Measurements from ENCODE around the gene GRK3.
"Not testable (repeated sequence)": the region's sequence is repeated elsewhere in the genome, so short reads cannot be mapped to it uniquely, and the experiment has no call there.

GRK3 gene

DNA sequence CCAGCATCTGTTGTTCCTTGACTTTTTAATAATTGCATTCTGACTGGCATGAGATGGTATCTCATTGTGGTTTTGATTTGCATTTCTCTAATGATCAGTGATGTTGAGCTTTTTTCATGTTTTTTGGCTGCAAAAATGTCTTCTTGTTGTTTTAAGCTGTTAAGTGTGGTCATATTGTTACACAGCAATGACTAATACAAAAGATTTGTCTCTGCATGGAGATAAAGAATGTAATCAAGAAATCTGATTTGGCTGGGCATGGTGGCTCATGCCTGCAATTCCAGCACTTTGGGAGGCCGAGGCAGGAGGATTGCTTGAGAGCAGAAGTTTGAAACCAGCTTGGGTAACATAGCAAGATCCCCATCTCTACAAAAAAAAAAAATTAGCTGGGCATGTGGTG lies 12.1 kb upstream of the GRK3 start:
- not testable (repeated sequence) for DNase-seq

DNA sequence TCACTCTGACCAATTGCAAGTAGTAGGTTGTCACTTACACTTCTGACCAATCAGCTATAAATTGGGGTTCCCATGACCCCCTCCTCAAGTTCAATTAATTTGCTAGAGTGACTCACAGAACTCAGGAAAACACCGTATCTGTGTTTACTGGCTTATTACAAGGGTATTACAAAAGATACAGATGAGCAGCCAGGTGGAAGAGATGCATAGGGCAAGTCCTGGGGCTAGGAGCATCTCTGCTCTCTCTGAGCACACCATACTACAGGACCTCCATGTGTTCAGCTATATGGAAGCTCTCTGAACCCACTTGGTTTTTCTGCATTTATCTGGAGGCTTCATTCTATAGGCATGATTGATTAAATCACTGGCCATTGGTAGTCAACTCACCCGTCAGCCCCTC lies 11.3 kb upstream of the GRK3 start:
- no peak for DNase-seq

DNA sequence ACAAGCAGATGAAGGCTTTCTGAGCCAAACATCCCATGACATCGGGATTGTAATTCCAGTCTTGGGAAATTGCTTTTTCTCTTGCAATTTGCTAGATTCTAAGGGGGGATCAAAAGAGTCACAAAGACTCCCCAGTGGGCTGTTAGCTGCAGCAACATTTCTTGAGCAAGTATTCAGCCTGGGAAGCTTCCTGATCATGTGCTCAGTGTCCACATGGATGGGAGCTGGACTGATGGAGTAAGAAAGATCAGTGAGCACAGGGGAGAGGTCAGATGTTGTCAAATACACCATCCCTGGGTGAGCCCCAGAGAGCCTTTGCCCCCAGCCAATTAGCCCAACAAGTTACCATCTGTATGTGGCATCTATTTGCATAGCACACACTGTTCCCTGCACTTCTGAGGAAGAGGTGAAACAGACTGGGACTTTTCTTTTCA lies 10.2 kb upstream of the GRK3 start:
- DNase-seq = no peak

DNA sequence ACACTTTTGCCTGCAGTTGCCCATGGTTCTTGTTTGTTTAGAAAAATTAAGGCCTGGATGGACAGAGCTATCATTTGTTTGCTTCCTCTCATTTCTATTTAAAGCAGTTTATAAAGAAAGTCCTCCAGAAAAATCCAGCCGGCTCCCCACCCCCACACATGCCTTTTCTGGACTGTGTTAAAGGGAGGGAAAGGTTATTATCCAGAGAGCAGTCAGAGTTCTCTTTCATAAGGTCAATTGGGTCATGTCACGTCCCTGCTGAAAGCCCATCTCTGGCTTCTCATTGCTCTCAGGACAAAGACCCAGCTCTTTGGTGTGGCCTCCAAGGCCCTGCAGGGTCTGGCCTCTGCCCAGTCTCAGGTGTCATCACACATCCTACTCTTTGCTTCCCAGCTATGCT lies 9.8 kb upstream of the GRK3 start:
- DNase-seq = no peak

DNA sequence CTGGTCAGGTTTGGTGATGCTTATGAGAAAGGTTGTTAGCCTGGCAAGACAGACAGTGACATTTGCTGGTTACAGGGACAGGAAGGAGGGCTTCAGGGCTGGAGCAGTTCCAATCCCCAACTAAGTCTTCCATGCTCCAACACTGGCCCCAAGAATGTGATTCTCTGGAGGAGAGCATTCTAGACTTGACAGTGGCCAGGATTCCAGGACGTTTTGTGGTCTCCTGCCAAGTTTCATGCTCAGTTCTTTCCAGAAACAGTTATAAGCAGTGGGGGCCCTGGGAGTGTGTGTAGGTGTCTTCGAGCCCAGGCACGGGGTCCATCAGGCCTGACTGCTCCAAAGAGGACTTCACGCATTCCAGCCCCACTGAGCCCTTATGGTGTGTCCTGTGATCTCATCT lies 8.9 kb upstream of the GRK3 start:
- no peak for DNase-seq

DNA sequence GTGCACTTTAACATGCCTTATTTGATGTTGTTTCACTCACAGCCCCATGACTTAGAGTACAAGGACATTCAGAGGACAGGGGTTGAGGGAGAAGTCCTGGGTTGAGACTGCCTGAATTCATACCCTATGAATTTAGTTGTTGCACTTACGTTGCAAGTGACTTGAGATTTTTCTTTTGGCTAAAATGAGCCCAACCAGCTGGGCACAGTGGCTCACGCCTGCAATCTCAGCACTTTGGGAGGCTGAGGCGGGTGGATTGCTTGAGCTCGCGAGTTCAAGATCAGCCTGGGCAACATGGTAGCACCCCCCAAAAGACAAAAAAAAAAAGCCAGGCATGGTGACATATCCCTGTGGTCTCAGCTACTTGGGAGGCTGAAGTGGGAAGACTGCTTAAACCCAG lies 7.3 kb upstream of the GRK3 start:
- DNase-seq = no peak

DNA sequence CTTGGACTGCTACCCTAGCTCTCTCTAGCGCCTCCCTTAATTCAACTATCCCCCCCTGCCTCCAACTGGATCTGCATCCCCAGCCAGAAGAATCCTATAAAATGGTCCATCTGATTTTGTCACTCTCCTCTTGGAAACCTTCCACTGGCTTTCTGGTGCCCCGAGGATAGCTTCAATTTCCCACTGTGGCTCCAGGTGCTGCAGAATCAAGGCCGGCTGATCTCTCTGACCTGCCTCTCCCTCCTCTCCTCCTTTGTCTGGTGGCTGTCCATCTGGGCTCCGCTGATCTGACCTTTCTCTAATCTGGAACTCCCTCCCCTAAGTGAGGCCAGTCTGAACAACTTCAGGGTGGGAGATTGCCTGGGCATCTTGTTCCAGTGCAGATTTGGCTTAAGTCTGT lies 6.1 kb upstream of the GRK3 start:
- no peak for DNase-seq

DNA sequence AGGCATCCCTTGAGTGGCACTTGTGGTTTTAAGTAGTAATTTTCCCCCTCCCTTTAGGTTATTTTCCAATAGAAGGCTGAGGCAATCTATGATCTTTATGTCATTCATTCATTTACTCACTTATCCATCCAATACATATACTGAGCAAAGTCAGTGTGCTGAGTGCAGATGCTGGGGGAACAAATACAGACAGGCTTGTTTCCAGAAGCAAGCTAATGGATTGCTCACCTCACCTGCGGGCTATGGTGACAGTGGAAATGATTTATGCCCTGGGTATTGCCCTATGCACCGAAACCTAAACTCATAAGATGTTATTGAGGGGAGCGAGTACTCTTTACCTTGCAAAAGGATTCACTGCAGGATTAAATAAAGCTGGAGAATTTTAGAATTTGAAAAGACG lies 4.6 kb upstream of the GRK3 start:
- DNase-seq = not testable (repeated sequence)

DNA sequence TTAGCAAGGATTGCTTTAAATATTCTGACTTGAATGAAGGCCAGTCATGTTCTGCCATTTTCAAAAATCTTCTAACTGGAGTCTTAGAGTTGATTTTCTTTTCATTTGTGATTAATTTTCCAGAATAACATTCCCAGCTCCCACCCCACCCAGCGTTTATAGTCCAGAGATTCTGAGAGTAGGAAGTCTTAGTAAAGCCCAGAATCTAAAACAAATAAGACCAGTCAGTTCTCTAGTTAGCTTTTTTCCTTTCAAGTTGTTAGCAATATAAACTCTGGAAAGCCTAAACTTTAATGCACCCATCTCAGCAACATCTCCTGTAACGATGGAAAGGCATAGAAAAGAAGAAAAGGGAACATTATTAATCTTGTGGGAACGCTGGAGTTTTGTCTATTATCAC lies 3.3 kb upstream of the GRK3 start:
- not testable (repeated sequence) for DNase-seq

DNA sequence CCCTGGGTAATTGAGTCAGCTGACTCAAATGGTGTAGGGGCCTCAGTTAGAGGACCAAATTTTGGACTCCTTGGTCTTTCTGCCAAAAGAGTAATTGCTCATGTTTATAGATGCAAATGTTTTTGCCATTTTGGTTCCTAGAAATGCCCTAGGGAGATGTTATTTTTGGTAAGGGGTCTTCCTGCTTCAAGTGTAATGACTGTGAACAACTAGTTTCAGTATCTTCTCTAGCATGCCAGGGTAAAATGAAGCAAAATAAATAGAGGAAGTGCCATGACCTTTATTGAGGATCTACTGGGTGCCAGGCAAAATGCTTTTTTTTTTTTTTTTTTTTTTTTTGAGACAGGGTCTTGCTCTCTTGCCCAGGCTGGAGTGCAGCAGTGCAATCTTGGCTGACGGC lies 2.5 kb upstream of the GRK3 start:
- DNase-seq = not testable (repeated sequence)

DNA sequence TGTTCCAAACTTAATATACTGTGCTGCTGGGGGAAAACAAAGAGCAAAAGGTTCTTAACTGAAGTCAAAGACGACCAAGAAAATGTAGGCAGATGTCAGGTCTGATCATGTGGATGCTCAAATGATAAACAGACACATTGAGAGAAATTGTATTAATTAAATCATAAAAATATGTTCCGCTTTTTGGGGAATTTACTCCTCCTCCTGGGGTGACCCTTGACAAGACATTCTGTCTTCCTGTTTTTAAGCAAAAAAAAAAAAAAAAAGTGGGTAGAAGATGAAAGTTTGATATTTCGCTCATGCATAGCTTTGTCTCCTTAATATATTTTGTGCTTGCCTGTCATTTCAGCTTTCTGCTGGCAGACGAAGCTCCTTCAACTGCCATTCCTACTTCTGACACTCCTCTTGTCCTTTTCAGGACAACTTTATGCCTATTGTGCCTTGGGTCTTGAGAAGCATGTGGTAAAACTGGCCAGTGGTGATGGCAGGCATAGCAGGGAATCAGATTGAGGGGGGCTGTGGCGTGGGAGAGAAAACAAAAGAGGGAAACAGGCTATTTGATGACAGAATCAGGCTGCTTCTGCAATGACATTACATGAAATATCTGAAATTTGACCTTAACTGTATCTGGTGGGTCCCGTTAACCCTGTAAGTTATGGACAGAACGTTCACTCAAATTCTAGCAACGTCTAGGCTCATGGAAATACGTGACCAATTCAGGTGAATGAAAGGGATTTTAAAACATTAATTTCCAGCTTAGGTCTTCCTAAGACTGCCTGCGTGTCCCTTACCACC lies 1.3 kb upstream of the GRK3 start:
- not testable (repeated sequence) for DNase-seq

DNA sequence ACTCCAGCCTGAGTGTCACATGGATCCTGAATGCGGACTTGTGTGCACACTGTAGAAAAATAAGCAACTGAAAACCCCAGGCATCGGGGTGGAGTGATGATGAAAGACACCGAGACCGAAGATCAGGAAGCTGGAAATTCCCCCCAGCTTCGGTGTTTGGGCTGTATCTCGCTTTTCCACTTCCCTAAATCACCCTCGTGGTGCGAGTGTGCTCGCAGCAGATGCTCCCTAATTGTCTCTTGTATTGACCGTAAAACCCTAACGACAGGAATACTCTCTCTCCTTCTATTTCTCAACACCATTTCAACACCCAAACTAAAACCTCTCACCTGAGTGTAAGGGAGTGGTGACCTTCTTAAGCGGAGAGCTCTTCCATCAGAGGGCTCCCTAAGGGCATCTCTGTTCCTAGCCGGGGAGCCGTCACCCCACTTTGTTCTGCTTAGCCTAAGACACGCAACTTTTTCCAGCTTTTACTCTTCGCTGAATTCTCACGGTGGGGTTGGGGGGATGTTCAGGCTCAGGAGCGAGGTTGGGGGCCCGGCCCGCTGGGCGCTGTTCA lies 635 bp upstream of the GRK3 start:
- DNase-seq = no peak

DNA sequence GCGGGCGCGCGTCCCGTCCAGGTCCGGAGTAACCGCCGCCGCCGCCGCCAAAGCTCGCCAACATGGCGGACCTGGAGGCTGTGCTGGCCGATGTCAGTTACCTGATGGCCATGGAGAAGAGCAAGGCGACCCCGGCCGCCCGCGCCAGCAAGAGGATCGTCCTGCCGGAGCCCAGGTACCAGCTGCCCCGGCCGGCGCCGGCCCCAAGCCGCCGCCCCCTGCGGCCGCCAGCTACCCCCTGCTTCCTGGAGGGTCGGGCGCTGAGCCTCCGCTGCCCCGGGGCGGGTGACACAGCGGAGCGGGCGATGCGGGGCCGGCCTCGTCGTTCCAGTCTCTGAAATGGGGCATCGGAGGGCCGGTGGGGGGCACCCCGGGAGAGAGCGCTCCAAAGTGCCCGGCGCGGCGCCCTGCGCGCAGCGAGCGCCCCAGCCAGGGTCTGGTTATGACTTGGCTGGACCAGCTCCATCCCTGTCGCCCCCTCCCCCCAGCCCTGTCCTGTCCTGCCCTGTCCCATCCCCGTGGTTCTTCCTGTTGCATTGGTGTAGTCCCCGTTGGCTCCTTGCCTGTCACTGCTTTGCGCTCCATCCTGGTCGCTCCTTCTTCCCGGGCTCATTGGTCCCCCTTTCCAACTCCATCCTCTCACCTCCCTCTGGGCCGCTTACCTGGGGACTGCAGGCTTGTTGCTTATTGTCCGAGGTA lies 653 bp downstream of the GRK3 start:
- no peak for DNase-seq

DNA sequence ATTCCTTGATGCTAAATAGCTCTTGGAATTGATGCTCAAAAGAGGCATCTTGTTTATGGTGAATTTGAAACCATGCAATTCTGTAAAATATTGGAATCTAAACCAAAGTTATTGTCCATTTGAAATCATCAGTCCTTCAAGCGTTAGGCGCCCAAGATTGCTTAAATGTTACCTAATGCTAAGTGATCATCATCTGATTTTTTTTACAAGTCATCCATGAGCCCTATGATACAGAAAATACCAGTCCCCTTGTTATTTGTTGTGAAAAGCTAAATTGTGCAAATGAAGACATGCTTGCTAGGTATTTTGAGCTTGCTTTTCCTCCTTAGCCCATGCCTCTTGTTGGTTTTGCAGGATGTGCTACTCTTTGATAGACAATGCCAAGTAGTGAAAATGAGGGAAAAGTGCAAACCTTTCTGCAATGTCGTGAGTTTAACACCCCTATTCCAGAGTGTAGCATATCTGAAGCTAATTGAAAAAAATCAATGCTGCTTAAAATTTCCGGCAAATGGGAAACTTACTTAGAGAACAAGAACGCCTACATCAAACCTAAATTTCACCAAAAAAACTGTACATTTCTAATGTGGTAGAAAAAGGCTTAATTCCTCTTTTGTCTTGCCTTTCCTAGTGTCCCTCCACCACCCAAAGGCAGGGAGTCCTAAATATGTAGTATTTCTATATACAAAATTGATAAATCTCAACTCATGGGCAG lies 1.9 kb downstream of the GRK3 start:
- no peak for DNase-seq

DNA sequence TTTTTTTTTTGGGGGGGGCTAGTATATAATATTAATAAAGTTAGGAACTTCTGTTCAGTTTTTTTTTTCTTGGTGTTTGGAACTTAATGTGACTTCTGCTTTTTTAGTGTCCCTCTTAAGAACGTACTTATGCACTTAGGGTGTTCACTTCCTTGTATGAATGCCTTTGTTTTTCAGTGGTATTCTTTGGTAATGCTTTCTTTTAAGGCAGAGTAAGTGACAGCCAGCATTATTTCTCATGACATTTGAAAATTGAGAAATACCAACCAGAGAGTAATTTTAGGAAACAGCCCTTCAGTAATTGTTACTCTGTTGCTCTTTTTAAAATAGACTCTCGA lies 2.4 kb downstream of the GRK3 start:
- DNase-seq = no peak

DNA sequence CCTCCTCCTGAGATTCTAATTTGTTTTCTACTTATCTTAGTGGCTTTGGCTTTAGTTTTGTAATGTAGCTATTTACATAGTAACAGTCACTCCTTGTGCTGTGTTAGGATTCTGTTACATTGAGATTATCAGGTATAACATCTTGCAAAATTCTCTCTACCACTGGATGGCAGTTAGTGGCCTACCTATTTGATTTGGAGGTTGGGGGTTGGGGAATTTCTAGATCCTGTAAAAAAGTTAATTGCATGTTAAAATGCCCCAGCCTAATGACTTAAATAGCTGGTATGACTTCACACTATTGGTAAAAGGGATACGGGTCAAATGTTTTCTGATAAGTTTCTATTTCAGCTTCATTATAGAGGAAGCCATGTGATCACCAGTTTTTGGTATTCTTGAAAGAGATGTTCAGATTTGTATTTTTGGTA lies 2.8 kb downstream of the GRK3 start:
- no peak for DNase-seq

DNA sequence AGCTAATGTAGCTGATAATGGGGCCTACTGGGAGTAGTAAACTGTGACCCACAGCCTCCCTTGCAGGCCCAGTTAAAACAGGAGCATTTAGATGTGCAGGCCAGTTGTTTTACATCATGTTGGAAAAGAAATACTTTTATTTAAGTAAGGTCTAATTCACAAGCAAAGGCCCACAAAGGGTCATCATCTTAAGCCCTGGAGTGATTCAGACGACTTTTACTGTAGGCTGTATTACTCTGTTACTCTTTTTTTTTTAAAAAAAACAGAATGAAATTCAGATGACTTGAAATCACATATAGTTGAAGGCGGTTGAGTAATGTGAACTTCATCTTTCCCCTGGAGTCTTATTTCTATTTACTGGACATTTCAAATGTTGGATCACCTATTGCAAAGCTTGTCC lies 3.6 kb downstream of the GRK3 start:
- DNase-seq = not testable (repeated sequence)

DNA sequence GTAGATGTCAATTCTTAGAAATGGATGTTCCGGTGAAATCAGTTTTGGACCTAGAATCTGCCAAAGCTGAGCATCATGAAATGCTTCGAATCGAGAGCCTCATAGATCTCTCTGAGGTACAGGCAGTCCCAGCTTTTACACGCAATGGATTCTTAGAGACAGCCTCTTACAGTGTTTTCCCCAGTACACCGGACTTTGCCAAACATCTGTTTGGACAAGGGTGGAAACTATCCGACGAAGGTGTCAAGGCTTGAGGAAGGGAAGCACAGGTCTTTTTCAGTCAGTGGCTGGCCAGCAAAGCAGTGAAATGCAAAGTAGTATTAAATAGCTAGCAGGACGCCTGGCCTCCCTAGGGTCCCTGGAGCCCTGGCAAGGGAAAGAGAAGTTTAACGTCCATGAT lies 4.9 kb downstream of the GRK3 start:
- DNase-seq = no peak

DNA sequence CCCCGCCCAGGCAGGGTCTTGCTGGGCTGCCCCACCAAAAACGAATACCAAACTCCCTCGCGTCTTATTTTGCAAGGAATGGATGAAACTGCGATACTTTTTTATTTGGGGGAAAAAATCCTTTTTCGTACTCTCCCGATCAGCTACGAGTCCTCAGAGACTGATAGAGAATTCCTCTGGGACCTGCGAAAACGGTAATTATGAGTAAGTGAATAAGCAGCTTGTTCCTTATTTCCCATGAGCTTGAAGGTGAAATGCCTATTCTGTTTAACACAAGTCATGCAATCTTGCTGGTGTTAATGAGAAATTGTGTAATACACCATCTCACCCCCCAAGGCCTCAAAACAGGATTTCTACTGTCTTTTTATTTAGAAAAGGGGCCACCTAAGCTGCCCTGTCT lies 5.5 kb downstream of the GRK3 start:
- no peak for DNase-seq

DNA sequence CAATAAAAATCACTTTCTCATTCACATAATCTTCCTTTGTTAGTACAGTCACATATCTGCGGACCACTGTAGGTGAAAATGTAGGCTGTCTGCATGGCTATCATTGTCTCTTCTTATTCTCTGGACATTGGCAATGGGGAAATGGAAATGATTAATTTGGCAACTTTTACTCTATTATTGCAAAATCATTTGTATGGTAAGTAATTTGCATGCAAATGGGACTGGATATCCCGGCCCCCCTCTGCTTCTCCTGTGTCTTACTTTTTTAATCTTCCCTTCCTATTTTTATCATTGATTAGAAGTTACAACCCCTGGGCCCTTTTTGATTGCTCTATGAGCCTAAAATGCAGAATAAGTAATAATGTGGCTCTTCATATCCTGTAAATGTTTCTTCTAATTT lies 6.0 kb downstream of the GRK3 start:
- DNase-seq = no peak

DNA sequence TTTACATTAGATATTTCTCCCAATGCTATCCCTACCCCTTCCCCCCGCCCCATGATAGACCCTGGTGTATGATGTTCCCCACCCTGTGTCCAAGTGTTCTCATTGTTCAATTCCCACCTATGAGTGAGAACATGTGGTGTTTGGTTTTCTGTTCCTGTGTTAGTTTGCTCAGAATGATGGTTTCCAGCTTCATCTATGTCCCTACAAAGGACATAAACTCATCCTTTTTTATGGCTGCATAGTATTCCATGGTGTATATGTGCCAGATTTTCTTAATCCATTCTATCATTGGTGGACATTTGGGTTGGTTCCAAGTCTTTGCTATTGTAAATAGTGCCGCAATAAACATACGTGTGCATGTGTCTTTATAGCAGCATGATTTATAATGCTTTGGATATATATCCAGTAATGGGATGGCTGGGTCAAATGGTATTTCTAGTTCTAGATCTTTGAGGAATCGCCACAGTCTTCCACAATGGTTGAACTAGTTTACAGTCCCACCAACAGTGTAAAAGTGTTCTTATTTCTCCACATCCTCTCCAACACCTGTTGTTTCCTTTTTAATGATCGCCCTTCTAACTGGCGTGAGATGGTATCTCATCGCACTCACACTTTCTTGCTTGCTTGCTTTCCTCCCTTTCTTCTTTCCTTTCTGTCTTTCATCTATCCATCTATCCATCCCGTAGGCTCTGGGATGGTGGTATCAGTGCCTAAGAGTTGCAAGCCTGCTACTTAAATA lies 7.7 kb downstream of the GRK3 start:
- DNase-seq = not testable (repeated sequence)

DNA sequence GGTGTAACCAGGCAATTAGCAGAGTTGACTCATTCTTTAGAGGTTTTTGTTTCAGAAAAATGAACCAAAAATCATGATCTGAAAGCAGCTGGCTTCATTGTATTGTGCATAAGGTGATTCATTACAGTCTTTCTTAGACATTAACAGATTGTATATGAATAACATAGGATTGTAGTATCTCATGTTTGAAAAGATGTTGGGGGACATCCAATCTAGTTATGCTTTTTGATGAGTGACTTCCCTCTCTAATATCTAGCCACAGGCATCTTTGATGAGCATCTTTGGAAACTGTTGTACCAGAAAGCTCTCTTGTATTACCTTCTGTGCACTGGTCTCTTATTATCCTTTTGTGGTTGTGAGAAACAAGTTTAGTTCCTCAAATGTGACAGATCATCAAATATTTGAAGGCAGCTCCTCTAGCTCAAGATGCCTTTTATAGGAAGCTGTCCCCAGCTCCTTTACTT lies 8.3 kb downstream of the GRK3 start:
- no peak for DNase-seq

DNA sequence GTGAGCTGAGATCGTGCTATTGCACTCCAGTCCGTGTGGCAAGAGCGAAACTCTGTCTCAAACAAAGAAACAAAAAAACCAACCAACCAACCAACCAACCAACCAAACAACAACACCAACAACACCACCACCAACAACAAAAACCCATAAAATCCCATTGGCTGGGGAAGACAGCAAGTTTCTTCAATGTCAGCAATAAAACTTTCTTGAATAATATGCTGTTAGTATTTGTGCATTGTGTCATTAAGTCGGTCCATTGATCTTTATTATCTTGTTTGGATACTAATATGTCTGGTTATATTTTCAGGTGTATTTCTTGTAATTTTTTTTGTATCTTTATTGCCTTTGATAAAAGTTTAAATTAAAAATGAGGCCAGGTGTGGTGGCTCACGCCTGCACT lies 9.4 kb downstream of the GRK3 start:
- DNase-seq = no peak
